H9 (cell line): Measurements from ENCODE around the gene SMAD7. TPM values are rescaled to one million over a fixed set of nuclear protein-coding genes. Genes with fewer than 3 reads are reported as not detected.
A peak's percentile ranks its signal among the peaks of the same experiment; 100 is the strongest.

ENCODE experiments used
- DNase-seq: peaks from one replicate; pipeline ENCODE4 v3.0.0-alpha.2; 2017
- H2AFZ ChIP-seq: one replicate; pipeline ENCODE4 v1.6.1; 2013; ENCODE audit warnings: mild to moderate bottlenecking, low read length, control low read depth, moderate library complexity
- H2AK5ac ChIP-seq: 2 replicates; pipeline ENCODE4 v1.6.1; 2013; ENCODE audit warnings: low read length, control low read depth, mixed read lengths; ENCODE audit not compliant: insufficient read length
- H2BK120ac ChIP-seq: one replicate; pipeline ENCODE4 v1.6.1; 2013; ENCODE audit warnings: low read depth, mild to moderate bottlenecking, low read length, control low read depth, inconsistent platforms; ENCODE audit not compliant: poor library complexity, severe bottlenecking
- H2BK12ac ChIP-seq: 2 replicates; pipeline ENCODE4 v1.6.1; 2013; ENCODE audit warnings: low read length, control low read depth, mixed read lengths, low read depth; ENCODE audit not compliant: insufficient read length
- H2BK15ac ChIP-seq: 2 replicates; pipeline ENCODE4 v1.6.1; 2013; ENCODE audit warnings: low read depth, low read length, control low read depth
- H2BK20ac ChIP-seq: one replicate; pipeline ENCODE4 v1.6.1; 2013; ENCODE audit warnings: low read depth, mild to moderate bottlenecking, low read length, control low read depth, inconsistent platforms; ENCODE audit not compliant: poor library complexity, severe bottlenecking
- H2BK5ac ChIP-seq: 2 replicates; pipeline ENCODE4 v1.6.1; 2013; ENCODE audit warnings: low read length, control low read depth, mixed read lengths; ENCODE audit not compliant: insufficient read length
- H3K14ac ChIP-seq: 2 replicates; pipeline ENCODE4 v1.6.1; 2013; ENCODE audit warnings: low read length, control low read depth; ENCODE audit not compliant: insufficient read depth
- H3K18ac ChIP-seq: 2 replicates; pipeline ENCODE4 v1.6.1; 2013; ENCODE audit warnings: low read depth, mild to moderate bottlenecking, mixed read lengths, low read length, control low read depth; ENCODE audit not compliant: insufficient read length
- H3K23ac ChIP-seq: 2 replicates; pipeline ENCODE4 v1.6.1; 2013; ENCODE audit warnings: low read length, control low read depth, mixed read lengths, low read depth; ENCODE audit not compliant: insufficient read length
- H3K23me2 ChIP-seq: 2 replicates; pipeline ENCODE4 v1.6.1; 2013; ENCODE audit warnings: low read depth, mild to moderate bottlenecking, mixed read lengths, low read length, control low read depth; ENCODE audit not compliant: insufficient read length, poor library complexity, severe bottlenecking
- H3K27ac ChIP-seq: 2 replicates; pipeline ENCODE4 v1.5.1; 2013; ENCODE audit warnings: low read length, control low read depth, mixed read lengths, low read depth; ENCODE audit not compliant: insufficient read length
- H3K27me3 ChIP-seq: 2 replicates; pipeline ENCODE4 v1.6.1; 2013; ENCODE audit warnings: low read length, control low read depth, inconsistent platforms; ENCODE audit not compliant: insufficient read depth
- H3K4ac ChIP-seq: 2 replicates; pipeline ENCODE4 v1.6.1; 2013; ENCODE audit warnings: low read depth, mild to moderate bottlenecking, control low read depth, inconsistent platforms, low read length, moderate library complexity
- H3K4me1 ChIP-seq: 2 replicates; pipeline ENCODE4 v1.6.1; 2013; ENCODE audit warnings: low read length, control low read depth, inconsistent platforms; ENCODE audit not compliant: insufficient read depth
- H3K4me2 ChIP-seq: 2 replicates; pipeline ENCODE4 v1.6.1; 2013; ENCODE audit warnings: low read length, control low read depth, mixed read lengths; ENCODE audit not compliant: insufficient read length, insufficient read depth
- H3K56ac ChIP-seq: 2 replicates; pipeline ENCODE4 v1.6.1; 2013; ENCODE audit warnings: low read depth, mild to moderate bottlenecking, mixed read lengths, low read length, control low read depth; ENCODE audit not compliant: insufficient read length
- H3K79me1 ChIP-seq: 2 replicates; pipeline ENCODE4 v1.6.1; 2013; ENCODE audit warnings: low read depth, mild to moderate bottlenecking, moderate library complexity, low read length, control low read depth, inconsistent platforms; ENCODE audit not compliant: insufficient read depth, poor library complexity, severe bottlenecking
- H3K79me2 ChIP-seq: 2 replicates; pipeline ENCODE4 v1.6.1; 2013; ENCODE audit warnings: low read length, control low read depth, inconsistent platforms; ENCODE audit not compliant: insufficient read depth
- H3K9ac ChIP-seq: 2 replicates; pipeline ENCODE4 v1.6.1; 2013; ENCODE audit warnings: low read length, control low read depth, mixed read lengths; ENCODE audit not compliant: insufficient read length; ENCODE audit errors: extremely low read depth
- H3K9me3 ChIP-seq: one replicate; pipeline ENCODE4 v1.6.1; 2013; ENCODE audit warnings: low read depth, low read length, inconsistent platforms; ENCODE audit not compliant: control insufficient read depth
- H3T11ph ChIP-seq: one replicate; pipeline ENCODE4 v1.6.1; 2013; ENCODE audit warnings: mild to moderate bottlenecking, low read length, control low read depth, inconsistent platforms
- H4K20me1 ChIP-seq: one replicate; pipeline ENCODE4 v1.6.1; 2013; ENCODE audit not compliant: control insufficient read depth, insufficient read length, insufficient read depth
- H4K5ac ChIP-seq: 2 replicates; pipeline ENCODE4 v1.6.1; 2013; ENCODE audit warnings: low read depth, mild to moderate bottlenecking, mixed read lengths, low read length, control low read depth; ENCODE audit not compliant: insufficient read length
- H4K8ac ChIP-seq: replicated peaks from 2 replicates; pipeline ENCODE4 v1.6.1; 2013; ENCODE audit warnings: low read length, control low read depth, mixed read lengths, low read depth; ENCODE audit not compliant: insufficient read length
- H4K91ac ChIP-seq: 2 replicates; pipeline ENCODE4 v1.6.1; 2013; ENCODE audit warnings: low read depth, mild to moderate bottlenecking, moderate library complexity, mixed read lengths, low read length, control low read depth; ENCODE audit not compliant: insufficient read length
- H3K27ac Mint-ChIP-seq, 3 experiments: 2 replicates in 2 of 3; 3 replicates in 1 of 3; pipeline ENCODE4 v1.8.0; 2020 to 2021; ENCODE audit warnings: mixed read lengths in 3 of 3, mild to moderate bottlenecking in 1 of 3, moderate library complexity in 1 of 3
- H3K27me3 Mint-ChIP-seq: 2 replicates; pipeline ENCODE4 v1.8.0; 2021; ENCODE audit warnings: low read depth, mild to moderate bottlenecking, moderate library complexity, mixed read lengths
- H3K36me3 Mint-ChIP-seq, 3 experiments: 2 replicates in 2 of 3; 3 replicates in 1 of 3; pipeline ENCODE4 v1.8.0; 2020 to 2021; ENCODE audit warnings: low read depth in 3 of 3, mixed read lengths in 3 of 3; ENCODE audit not compliant: insufficient read depth in 1 of 3
- H3K4me1 Mint-ChIP-seq, 2 experiments: 2 replicates each; pipeline ENCODE4 v1.8.0; 2020; ENCODE audit warnings: mixed read lengths in 2 of 2
- H3K4me3 Mint-ChIP-seq, 2 experiments: 2 replicates in 1 of 2; 3 replicates in 1 of 2; pipeline ENCODE4 v1.8.0; 2020 to 2021; ENCODE audit warnings: mild to moderate bottlenecking in 2 of 2, mixed read lengths in 2 of 2, moderate library complexity in 1 of 2
- H3K9me3 Mint-ChIP-seq, 2 experiments: 2 replicates in 1 of 2; 3 replicates in 1 of 2; pipeline ENCODE4 v1.8.0; 2020; ENCODE audit warnings: mild to moderate bottlenecking in 2 of 2, mixed read lengths in 2 of 2, moderate library complexity in 1 of 2
- CTCF ChIP-seq: fragments of 200-600 bp; sonication (generic); conservative IDR thresholded peaks from 3 replicates; pipeline ENCODE4 v1.8.0; 2021; ENCODE audit warnings: antibody characterized with exemption, mild to moderate bottlenecking
- WGBS: extraction: QIAGEN DNeasy Blood & Tissue Kit; methylation state at CpG from one replicate; pipeline ENCODE4 v1.1.7; 2013; ENCODE audit warnings: missing lambda C conversion rate, low lambda C conversion rate, mixed read lengths; ENCODE audit not compliant: insufficient read length; ENCODE audit errors: extremely low coverage; 5-methylcytosine and 5-hydroxymethylcytosine counted together
- total RNA-seq: library from RNA; stranded (reverse); gene quantifications from 2 replicates; pipeline ENCODE4 v1.2.1, GENCODE V29; 2021

SMAD7 gene
- total RNA-seq, 1 experiment from 2014 or later = 27.7 TPM

DNA sequence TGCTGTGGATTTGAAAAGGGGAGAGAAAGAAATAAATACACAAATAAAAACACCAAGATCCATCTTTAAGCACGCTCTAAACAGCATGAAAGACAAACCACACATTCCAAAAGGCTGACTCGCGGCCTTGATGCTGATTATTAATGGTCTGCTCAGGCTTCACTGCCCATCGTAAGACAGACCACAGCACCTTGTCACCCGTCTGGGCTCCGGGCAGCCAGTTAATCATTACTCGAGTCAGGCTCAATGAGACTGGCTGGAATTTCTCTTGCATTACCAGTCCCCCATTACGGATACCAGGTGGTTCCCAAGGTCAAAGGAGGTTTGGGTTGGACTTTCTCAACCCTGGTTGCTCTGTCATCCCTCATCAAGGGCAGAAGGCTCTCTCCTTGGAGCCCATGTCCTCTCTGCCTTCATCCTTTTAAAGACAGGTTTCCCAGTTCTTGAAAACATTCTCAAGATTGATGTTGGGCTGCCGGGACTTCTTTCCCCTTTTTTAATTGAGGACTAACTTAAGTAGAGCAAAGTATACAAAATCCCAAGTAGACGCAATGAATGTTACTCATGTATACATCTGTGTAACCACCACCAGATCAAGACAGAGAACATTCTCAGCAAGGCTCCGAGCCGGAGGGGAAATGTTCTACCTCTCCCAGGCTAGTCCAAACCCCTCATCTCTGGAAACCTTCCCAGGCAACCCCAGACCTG is 8.1 kb downstream of the SMAD7 start:
- Histone ChIP-seq H2BK20ac (no peak overlapping the region), H3K4me1 (peaks cover 12% of the 10 kb centered on the region; the same call in 1 of the 2 replicates), H2BK5ac (no peak overlapping the region), H3K79me1 (peaks cover 6% of the 10 kb centered on the region), H2BK12ac (no peak overlapping the region), H3K79me2 (peaks cover 90% of the 10 kb centered on the region), H3K27me3 (no peaks in the 10 kb centered on the region), H3K18ac (no peak overlapping the region), H3K4me2 (no peak overlapping the region), H3K56ac (no peak overlapping the region), H4K5ac (no peak overlapping the region), H4K8ac (no peak overlapping the region), H3K27ac (no peak overlapping the region), H4K20me1 (no peaks in the 10 kb centered on the region), H2AFZ (no peak overlapping the region), H3K23me2 (no peaks in the 10 kb centered on the region), H2BK120ac (no peak overlapping the region), H2BK15ac (no peak overlapping the region), H3K23ac (no peak overlapping the region), H3T11ph (no peak overlapping the region), H3K9me3 (no peaks in the 10 kb centered on the region), H3K4ac (no peak overlapping the region), H3K14ac (no peak overlapping the region), H2AK5ac (no peak overlapping the region), H4K91ac (no peak overlapping the region), H3K9ac (no peak overlapping the region)
- peak overlapping the region in 1 of 3 experiments; percentile 33; a peak in 1 of 7 replicates for H3K27ac Mint-ChIP-seq
- no peaks in the 10 kb centered on the region for H3K9me3 Mint-ChIP-seq
- no peak for TF ChIP-seq CTCF
- peak overlapping the region in 1 of 2 experiments; percentile 28; a peak in 1 of 5 replicates for H3K4me3 Mint-ChIP-seq
- H3K27me3 Mint-ChIP-seq = no peaks in the 10 kb centered on the region
- H3K4me1 Mint-ChIP-seq = peaks cover 94 to 98% of the 10 kb centered on the region in 2 experiments
- WGBS = no CpG with 5 or more reads among the region's 12 CpGs
- H3K36me3 Mint-ChIP-seq = peaks cover 44 to 87% (median 55%) of the 10 kb centered on the region in 3 experiments
- DNase-seq = no peak
